Mesendoderm (in vitro differentiated cells): ENCODE data around the gene GM2A.

ENCODE experiments used
- DNase-seq: peaks from one replicate; pipeline ENCODE4 v3.0.0; 2013
- H2AK5ac ChIP-seq: 2 replicates; pipeline ENCODE4 v1.6.1; 2013; ENCODE audit warnings: low read length, inconsistent platforms
- H2BK120ac ChIP-seq: 2 replicates; pipeline ENCODE4 v1.6.1; 2013; ENCODE audit warnings: low read depth, mild to moderate bottlenecking, low read length, moderate library complexity, mixed read lengths
- H2BK15ac ChIP-seq: replicated peaks from 2 replicates; pipeline ENCODE4 v1.6.1; 2013; ENCODE audit warnings: low read depth, mild to moderate bottlenecking, moderate library complexity
- H2BK5ac ChIP-seq: 2 replicates; pipeline ENCODE4 v1.6.1; 2013; ENCODE audit warnings: low read length, inconsistent platforms
- H3K18ac ChIP-seq: 2 replicates; pipeline ENCODE4 v1.6.1; 2013; ENCODE audit warnings: mild to moderate bottlenecking, low read length, mixed read lengths
- H3K23ac ChIP-seq: one replicate; pipeline ENCODE4 v1.6.1; 2013; ENCODE audit warnings: low read length
- H3K27ac ChIP-seq: 2 replicates; pipeline ENCODE4 v1.5.1; 2013; ENCODE audit warnings: low read depth, mild to moderate bottlenecking, inconsistent platforms, low read length, moderate library complexity
- H3K27me3 ChIP-seq: 2 replicates; pipeline ENCODE4 v1.6.1; 2013; ENCODE audit warnings: low read length, control low read depth, mild to moderate bottlenecking, inconsistent platforms; ENCODE audit not compliant: insufficient read depth, poor library complexity
- H3K36me3 ChIP-seq: 2 replicates; pipeline ENCODE4 v1.6.1; 2013; ENCODE audit warnings: low read length, inconsistent platforms; ENCODE audit not compliant: control insufficient read depth, insufficient read depth
- H3K4ac ChIP-seq: one replicate; pipeline ENCODE4 v1.6.1; 2013; ENCODE audit warnings: low read depth, mild to moderate bottlenecking, low read length, moderate library complexity
- H3K4me1 ChIP-seq: 2 replicates; pipeline ENCODE4 v1.6.1; 2013; ENCODE audit warnings: low read depth, low read length, inconsistent platforms; ENCODE audit not compliant: control insufficient read depth
- H3K4me2 ChIP-seq: 2 replicates; pipeline ENCODE4 v1.6.1; 2013; ENCODE audit warnings: low read length
- H3K4me3 ChIP-seq: 2 replicates; pipeline ENCODE4 v1.5.1; 2013; ENCODE audit warnings: mild to moderate bottlenecking, low read length
- H3K56ac ChIP-seq: one replicate; pipeline ENCODE4 v1.6.1; 2013; ENCODE audit warnings: low read length
- H3K79me1 ChIP-seq: 2 replicates; pipeline ENCODE4 v1.6.1; 2013; ENCODE audit warnings: low read length, inconsistent platforms
- H3K79me2 ChIP-seq: 2 replicates; pipeline ENCODE4 v1.6.1; 2013; ENCODE audit warnings: mild to moderate bottlenecking, low read length; ENCODE audit not compliant: control insufficient read depth, insufficient read depth
- H3K9ac ChIP-seq: 2 replicates; pipeline ENCODE4 v1.6.1; 2013; ENCODE audit warnings: low read length, inconsistent platforms
- H4K5ac ChIP-seq: one replicate; pipeline ENCODE4 v1.6.1; 2013; ENCODE audit warnings: low read length
- H4K8ac ChIP-seq: one replicate; pipeline ENCODE4 v1.6.1; 2013; ENCODE audit warnings: low read depth, mild to moderate bottlenecking, control low read depth, low read length, moderate library complexity
- WGBS: extraction: QIAGEN DNeasy Blood & Tissue Kit; methylation state at CpG from one replicate; pipeline ENCODE4 v1.1.7; 2013; ENCODE audit warnings: low lambda C conversion rate, missing lambda C conversion rate; ENCODE audit not compliant: insufficient coverage; ENCODE audit errors: extremely low coverage; 5-methylcytosine and 5-hydroxymethylcytosine counted together

GM2A gene

DNA sequence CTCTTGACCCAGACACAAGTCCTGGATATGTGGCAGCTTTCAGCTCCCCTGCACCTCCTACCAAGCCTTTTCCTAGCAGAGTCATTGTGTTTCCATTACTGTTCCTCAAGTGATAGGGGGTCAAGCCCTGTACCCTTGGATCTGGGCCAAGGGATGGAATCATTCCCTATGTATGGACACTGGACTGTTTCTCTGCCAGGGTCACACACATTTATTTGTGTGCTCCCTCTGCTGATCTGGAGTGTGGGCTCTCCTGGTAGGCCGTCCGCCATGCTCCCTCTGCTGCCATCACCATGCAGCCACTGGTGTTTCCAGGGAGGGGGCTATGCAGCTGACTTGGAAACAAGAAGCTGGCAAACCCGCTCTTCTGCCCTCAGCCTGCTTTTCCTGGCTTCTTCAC lies 9.5 kb downstream of the GM2A start:
- H3K4me1 ChIP-seq = peaks cover 7% of the 10 kb centered on the region
- H2BK15ac ChIP-seq = no peak overlapping the region
- no peak overlapping the region for H3K18ac ChIP-seq
- no peak overlapping the region for H3K4me2 ChIP-seq
- no peak overlapping the region for H3K23ac ChIP-seq
- no peak overlapping the region for H3K4ac ChIP-seq
- no CpG with 5 or more reads among the region's 3 CpGs for WGBS
- H4K5ac ChIP-seq = no peak overlapping the region
- H4K8ac ChIP-seq = no peak overlapping the region
- no peak overlapping the region for H2BK5ac ChIP-seq
- no peaks in the 10 kb centered on the region for H3K27me3 ChIP-seq
- H3K4me3 ChIP-seq = no peak overlapping the region
- H2AK5ac ChIP-seq = no peak overlapping the region
- H3K56ac ChIP-seq = no peak overlapping the region
- peaks cover 1% of the 10 kb centered on the region for H3K36me3 ChIP-seq
- no peak overlapping the region for H3K9ac ChIP-seq
- H3K27ac ChIP-seq = no peak overlapping the region
- DNase-seq = no peak
- H2BK120ac ChIP-seq = no peak overlapping the region
- no peaks in the 10 kb centered on the region for H3K79me2 ChIP-seq
- peaks cover 2% of the 10 kb centered on the region for H3K79me1 ChIP-seq

- no peaks in the 10 kb centered on the region for H3K4me1 ChIP-seq
- peak; percentile 28 for DNase-seq
Observed at GRCh38 chr5:151264113-151264512, 11.1 kb downstream of the GM2A start.

GRCh38 chr5:151267491-151268260 lies 14.7 kb downstream of the GM2A start:
- Histone ChIP-seq H3K18ac (no peak overlapping the region), H4K5ac (no peak overlapping the region), H2BK120ac (no peak overlapping the region), H3K23ac (no peak overlapping the region), H3K56ac (no peak overlapping the region), H2BK5ac (no peak overlapping the region), H3K27ac (no peak overlapping the region), H2BK15ac (no peak overlapping the region), H2AK5ac (no peak overlapping the region), H3K4ac (no peak overlapping the region), H3K4me3 (no peak overlapping the region), H3K27me3 (no peaks in the 10 kb centered on the region), H4K8ac (no peak overlapping the region), H3K79me1 (no peaks in the 10 kb centered on the region), H3K9ac (no peak overlapping the region), H3K4me1 (no peaks in the 10 kb centered on the region), H3K4me2 (no peak overlapping the region), H3K79me2 (no peaks in the 10 kb centered on the region), H3K36me3 (peaks cover 1% of the 10 kb centered on the region)
- no peak for DNase-seq
- WGBS = no CpG with 5 or more reads among the region's 11 CpGs

More at GRCh38 chr5:151264113-151264512, 11.1 kb downstream of the GM2A start:
- Histone ChIP-seq H3K79me1 (no peaks in the 10 kb centered on the region), H3K4me3 (no peak overlapping the region), H2BK5ac (no peak overlapping the region), H2BK120ac (no peak overlapping the region), H3K4ac (no peak overlapping the region), H3K27me3 (no peaks in the 10 kb centered on the region), H3K79me2 (no peaks in the 10 kb centered on the region), H3K56ac (no peak overlapping the region), H3K27ac (no peak overlapping the region), H2AK5ac (no peak overlapping the region), H4K5ac (no peak overlapping the region), H3K36me3 (peaks cover 1% of the 10 kb centered on the region), H4K8ac (no peak overlapping the region), H3K23ac (no peak overlapping the region), H3K4me2 (no peak overlapping the region), H2BK15ac (no peak overlapping the region), H3K9ac (no peak overlapping the region), H3K18ac (no peak overlapping the region)
- WGBS = no CpG with 5 or more reads among the region's 1 CpG

DNA sequence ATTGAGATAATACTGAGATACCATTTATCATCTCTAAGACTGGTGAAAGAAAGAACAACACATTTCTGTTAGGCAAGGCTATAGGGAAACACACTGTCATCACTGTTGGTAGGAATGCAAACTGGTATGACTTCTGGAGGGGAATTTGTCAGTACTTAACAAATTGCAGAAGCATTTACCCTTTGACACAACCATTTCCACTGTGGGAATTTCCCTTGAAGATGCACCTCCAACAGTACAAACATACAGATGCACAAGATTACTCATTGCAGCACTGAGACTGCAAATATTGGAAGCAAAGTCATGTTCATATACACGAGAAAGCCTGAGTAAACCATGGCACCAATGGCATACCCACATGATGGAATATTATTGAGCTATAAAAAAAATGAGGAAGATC lies 17.6 kb downstream of the GM2A start:
- Histone ChIP-seq H3K56ac (no peak overlapping the region), H3K79me1 (no peaks in the 10 kb centered on the region), H3K4me2 (no peak overlapping the region), H2BK5ac (no peak overlapping the region), H4K8ac (no peak overlapping the region), H2BK15ac (no peak overlapping the region), H3K36me3 (peaks cover 1% of the 10 kb centered on the region), H2BK120ac (no peak overlapping the region), H3K23ac (no peak overlapping the region), H3K18ac (no peak overlapping the region), H3K79me2 (no peaks in the 10 kb centered on the region), H3K4me1 (no peaks in the 10 kb centered on the region), H2AK5ac (no peak overlapping the region), H4K5ac (no peak overlapping the region), H3K9ac (no peak overlapping the region), H3K27me3 (no peaks in the 10 kb centered on the region), H3K4me3 (no peak overlapping the region), H3K4ac (no peak overlapping the region), H3K27ac (no peak overlapping the region)
- no CpG with 5 or more reads among the region's 1 CpG for WGBS
- no peak for DNase-seq

DNA sequence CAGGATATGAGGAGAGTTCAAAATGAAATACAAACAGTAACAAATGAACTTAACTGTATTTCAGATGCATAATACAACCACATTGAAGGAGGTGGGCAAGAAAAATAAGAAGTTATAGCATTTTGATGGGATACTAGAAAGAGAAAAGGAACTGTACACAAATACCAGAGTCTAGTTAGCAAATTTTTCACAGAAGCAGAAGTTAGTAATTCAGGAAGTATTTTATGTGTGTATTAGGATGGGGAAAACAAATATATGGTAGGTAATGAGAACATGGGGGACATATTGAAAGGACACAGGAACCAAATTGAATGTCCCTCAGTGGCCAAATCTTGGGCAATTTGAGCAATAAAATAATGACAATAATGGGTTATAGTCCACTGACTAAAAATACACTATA lies 18.4 kb downstream of the GM2A start:
- no peak overlapping the region for H3K56ac ChIP-seq
- H3K27ac ChIP-seq = no peak overlapping the region
- peaks cover 1% of the 10 kb centered on the region for H3K36me3 ChIP-seq
- H3K4me3 ChIP-seq = no peak overlapping the region
- H2AK5ac ChIP-seq = no peak overlapping the region
- H3K27me3 ChIP-seq = no peaks in the 10 kb centered on the region
- H2BK120ac ChIP-seq = no peak overlapping the region
- no peak overlapping the region for H3K9ac ChIP-seq
- no peak overlapping the region for H4K5ac ChIP-seq
- no peak overlapping the region for H3K18ac ChIP-seq
- H3K4ac ChIP-seq = no peak overlapping the region
- H3K23ac ChIP-seq = no peak overlapping the region
- no peak overlapping the region for H2BK15ac ChIP-seq
- H3K4me2 ChIP-seq = no peak overlapping the region
- H3K79me2 ChIP-seq = no peaks in the 10 kb centered on the region
- no peak overlapping the region for H2BK5ac ChIP-seq
- H4K8ac ChIP-seq = no peak overlapping the region
- no peaks in the 10 kb centered on the region for H3K4me1 ChIP-seq
- H3K79me1 ChIP-seq = no peaks in the 10 kb centered on the region
- DNase-seq = no peak

- H3K9ac ChIP-seq = no peak overlapping the region
- H3K4me1 ChIP-seq = no peaks in the 10 kb centered on the region
- H3K56ac ChIP-seq = no peak overlapping the region
- no peak overlapping the region for H2BK15ac ChIP-seq
- H4K8ac ChIP-seq = no peak overlapping the region
- H2AK5ac ChIP-seq = no peak overlapping the region
- H3K18ac ChIP-seq = no peak overlapping the region
- no peaks in the 10 kb centered on the region for H3K27me3 ChIP-seq
- no peak overlapping the region for H3K4me3 ChIP-seq
- no peak overlapping the region for H2BK120ac ChIP-seq
- no peaks in the 10 kb centered on the region for H3K79me1 ChIP-seq
- no peak overlapping the region for H3K4ac ChIP-seq
- H4K5ac ChIP-seq = no peak overlapping the region
- H3K36me3 ChIP-seq = no peaks in the 10 kb centered on the region
- no peak for DNase-seq
- H2BK5ac ChIP-seq = no peak overlapping the region
- no peaks in the 10 kb centered on the region for H3K79me2 ChIP-seq
- no peak overlapping the region for H3K23ac ChIP-seq
- no peak overlapping the region for H3K4me2 ChIP-seq
- no peak overlapping the region for H3K27ac ChIP-seq
Observed at GRCh38 chr5:151274666-151275065, 21.7 kb downstream of the GM2A start.
